ENCODE measurements around the gene GTF3C4. TPM values are rescaled to one million over a fixed set of nuclear protein-coding genes. Genes with fewer than 3 reads are reported as not detected.

Gene GTF3C4
- total and polyA plus RNA-seq, 2 of the 8 experiments (the other 6 are each of a cell fraction or from before 2014, with no cell fraction given), result 6.8 to 39.2 TPM

GRCh38 chr9:132708239-132708638 lies 38.0 kb downstream of the GTF3C4 start:
- H2AK5ac ChIP-seq (ENCODE audit: low read depth, low read length), result no peak overlapping the region
- H3K23ac ChIP-seq (ENCODE audit: insufficient read length), result no peak overlapping the region
- no peak overlapping the region for H2BK20ac ChIP-seq (ENCODE audit: low read length)
- H3K27me3 ChIP-seq (replicated peaks in 1 of 4; ENCODE audit: control insufficient read depth in 3 of 4, extremely low read depth in 1 of 4, insufficient read depth in 3 of 4, low read length in 3 of 4), result no peaks in the 10 kb centered on the region
- no peak overlapping the region for H3K18ac ChIP-seq (ENCODE audit: extremely low read depth, low read length)
- no peak for DNase-seq (ENCODE audit: low read depth in 1 of 2, low spot score in 2 of 2)
- H2BK5ac ChIP-seq (ENCODE audit: low read depth, low read length), result no peak overlapping the region
- H3K9me3 ChIP-seq (ENCODE audit: insufficient read depth in 2 of 2, low read depth in 1 of 2, low read length in 1 of 2), result peaks cover 4 to 9% of the 10 kb centered on the region in 2 experiments; a peak in 3 of 4 replicates
- 85% methylated on average over 8 of the region's 8 CpGs; no CpG with 5 or more reads in 1 of the 2 experiments for WGBS, 2 experiments (ENCODE audit: extremely low coverage in 1 of 2, insufficient coverage in 1 of 2, insufficient read length in 1 of 2, insufficient replicate concordance in 2 of 2, low coverage in 1 of 2, low lambda C conversion rate in 2 of 2, missing lambda C conversion rate in 1 of 2)
- H3K23me2 ChIP-seq (ENCODE audit: low read depth, low read length), result no peaks in the 10 kb centered on the region
- no peak overlapping the region for H4K5ac ChIP-seq (ENCODE audit: insufficient read length, low read depth, low read length)
- TF ChIP-seq POU5F1 (IDR thresholded peaks at IDR 0.05; ENCODE audit: low read depth, low read length), result no peak
- no peak overlapping the region for H2BK120ac ChIP-seq (replicated peaks; ENCODE audit: low read depth, low read length)
- no peaks in the 10 kb centered on the region for H3K79me2 ChIP-seq (ENCODE audit: control insufficient read depth in 1 of 2, insufficient read depth in 2 of 2, low read length in 2 of 2)
- no peak overlapping the region for H4K91ac ChIP-seq (replicated peaks; ENCODE audit: insufficient read length, low read length)
- no peak for FAIRE-seq
- peaks cover 0 to 2% of the 10 kb centered on the region in 2 experiments for H4K20me1 ChIP-seq (replicated peaks in 1 of 2; ENCODE audit: control insufficient read depth in 1 of 2, insufficient read depth in 2 of 2, low read length in 2 of 2)
- no peak overlapping the region for H3K4me3 ChIP-seq (ENCODE audit: extremely low read depth in 1 of 4, insufficient read depth in 2 of 4, low read depth in 3 of 4, low read length in 4 of 4)
- no peak overlapping the region for H3K56ac ChIP-seq (replicated peaks; ENCODE audit: insufficient read length, low read depth, low read length)
- ChIA-PET POLR2A (ENCODE audit: partially characterized antibody) (interaction anchor here (0.9 kb wide), 1 partner anchor 17 kb away, joined by 4 read pairs; no protein-coding TSS in a partner anchor), CTCF (ENCODE audit: partially characterized antibody) (interaction anchor here (0.6 to 3.4 kb wide), 4 partner anchors 13 to 396 kb away, joined by 3 to 13 read pairs (median 4); no protein-coding TSS in a partner anchor)
- no peak overlapping the region for H2BK12ac ChIP-seq (ENCODE audit: low read depth, low read length)
- no peak overlapping the region for H2BK15ac ChIP-seq (ENCODE audit: low read length)
- no peak overlapping the region for H3K27ac ChIP-seq (ENCODE audit: low read depth, low read length)
- H2AFZ ChIP-seq (ENCODE audit: low read length), result no peak overlapping the region
- H3K14ac ChIP-seq (ENCODE audit: insufficient read length), result no peak overlapping the region
- no peak overlapping the region for H3K9ac ChIP-seq (replicated peaks in 1 of 4; ENCODE audit: extremely low read depth in 1 of 4, low read depth in 3 of 4, low read length in 3 of 4)
- H4K8ac ChIP-seq (ENCODE audit: extremely low read depth, insufficient read depth, low read length), result no peak overlapping the region
- H3K79me1 ChIP-seq (ENCODE audit: low read depth, low read length), result no peaks in the 10 kb centered on the region
- no peaks in the 10 kb centered on the region for H3K36me3 ChIP-seq (ENCODE audit: control insufficient read depth in 2 of 4, insufficient read depth in 4 of 4, low read length in 3 of 4)
- H3K4ac ChIP-seq (replicated peaks; ENCODE audit: insufficient read length, low read depth, low read length), result no peak overlapping the region
- no peak overlapping the region for H3K4me2 ChIP-seq (ENCODE audit: insufficient read depth in 1 of 2, low read depth in 2 of 2, low read length in 2 of 2)
- no peaks in the 10 kb centered on the region for H3K4me1 ChIP-seq (replicated peaks in 1 of 4; ENCODE audit: control insufficient read depth in 3 of 4, insufficient read depth in 4 of 4, low read length in 3 of 4)

Data from H1 (cell line).